Regular cardiac myocyte (primary cell): ENCODE measurements around the gene PADI2. TPM values are rescaled to one million over a fixed set of nuclear protein-coding genes. Genes with fewer than 3 reads are reported as not detected.

Source experiments
- total RNA-seq: library from RNA; depleted of rRNA; stranded (reverse); fragments of >200 nt; gene quantifications from 2 replicates; pipeline ENCODE4 v1.2.3, GENCODE V29; 2014

Gene PADI2
- total RNA-seq: 0.19 and 0.56 TPM in 2 replicates

DNA sequence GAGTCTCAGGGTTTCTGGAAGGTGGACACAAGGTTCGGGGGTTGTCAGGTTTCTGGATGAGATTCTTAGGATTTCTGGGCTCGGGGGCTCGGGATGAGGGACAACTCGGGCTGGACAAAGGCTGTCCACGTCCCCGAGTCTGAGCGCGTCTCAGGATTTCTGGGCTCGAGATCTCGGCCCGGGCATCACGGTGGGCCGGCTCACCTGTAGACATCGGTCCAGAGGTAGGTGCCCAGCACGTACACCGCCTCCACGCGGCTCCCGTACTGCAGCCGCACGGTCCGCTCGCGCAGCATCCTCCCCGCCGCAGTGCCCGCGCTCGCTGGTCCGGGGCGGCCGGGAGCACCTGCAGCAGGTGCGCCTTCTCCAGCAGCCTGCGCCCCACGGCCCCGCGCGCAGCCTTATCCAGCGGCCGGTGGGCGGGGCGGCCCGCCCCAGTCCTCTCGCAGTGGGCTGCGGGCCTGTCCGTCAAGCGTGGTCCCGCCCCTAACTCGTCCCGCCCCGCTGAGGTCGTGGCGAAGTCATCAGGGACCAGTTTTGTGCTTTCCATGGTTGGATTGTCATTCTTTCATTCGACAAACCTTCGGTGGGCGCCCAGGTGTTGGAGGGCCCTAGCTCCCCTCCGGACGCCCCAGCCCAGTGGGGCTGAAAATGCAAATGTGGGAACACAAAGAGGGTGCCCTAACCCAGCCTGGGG, at the start of gene PADI2:
TSS of gene PADI2 (minus strand) at position 376 of the 697 bp plus-strand sequence. CDS start at position 296, 80 bp downstream.

GRCh38 chr1:17053685-17054410, 65.4 kb downstream of the PADI2 start, which contains the start of gene SDHB:
Gene SDHB, minus strand, starts transcription at chr1:17054032. Its CDS starts 13 bp downstream, at chr1:17054019.

Other genes starting within 250 kb of the PADI2 start
- under 0.01 TPM in 2 replicates for gene RNU1-2, start 223.5 kb downstream of the PADI2 start, total RNA-seq
- 17.2 and 17.4 TPM in 2 replicates for gene CROCC, start 197.5 kb downstream of the PADI2 start, total RNA-seq
- gene MFAP2, start 138.8 kb downstream of the PADI2 start, total RNA-seq: 4.6 and 7.9 TPM in 2 replicates
- 16.9 and 52.5 TPM in 2 replicates for gene ATP13A2, start 107.5 kb downstream of the PADI2 start, total RNA-seq
- 106 and 146 TPM in 2 replicates for gene SDHB, start 65.4 kb downstream of the PADI2 start, total RNA-seq
- under 0.01 and 0.28 TPM in 2 replicates for gene PADI1, start 85.7 kb upstream of the PADI2 start, total RNA-seq
- gene PADI3, start 129.6 kb upstream of the PADI2 start, total RNA-seq: not detected in 2 replicates
- gene PADI4, start 188.7 kb upstream of the PADI2 start, total RNA-seq: not detected in 2 replicates